HG02981 (cell line): ENCODE results near the gene FGD6.
A peak's percentile ranks its signal among the peaks of the same experiment; 100 is the strongest.
"Not testable (repeated sequence)": the region's sequence is repeated elsewhere in the genome, so short reads cannot be mapped to it uniquely, and the experiment has no call there.

Experiments used
- ATAC-seq: cut with Tn5 transposase; IDR thresholded peaks from one replicate; pipeline ENCODE4 v1.9.1; 2021; ENCODE audit warnings: mild to moderate bottlenecking, moderate library complexity; ENCODE audit not compliant: unreplicated experiment

The FGD6 gene

GRCh38 chr12:95096852-95097251 is 120.4 kb downstream of the FGD6 start:
- no peak for ATAC-seq

- ATAC-seq: no peak
Measured at GRCh38 chr12:95096378-95096777, 120.9 kb downstream of the FGD6 start.

GRCh38 chr12:95095866-95096265 is 121.4 kb downstream of the FGD6 start:
- ATAC-seq: not testable (repeated sequence)

DNA sequence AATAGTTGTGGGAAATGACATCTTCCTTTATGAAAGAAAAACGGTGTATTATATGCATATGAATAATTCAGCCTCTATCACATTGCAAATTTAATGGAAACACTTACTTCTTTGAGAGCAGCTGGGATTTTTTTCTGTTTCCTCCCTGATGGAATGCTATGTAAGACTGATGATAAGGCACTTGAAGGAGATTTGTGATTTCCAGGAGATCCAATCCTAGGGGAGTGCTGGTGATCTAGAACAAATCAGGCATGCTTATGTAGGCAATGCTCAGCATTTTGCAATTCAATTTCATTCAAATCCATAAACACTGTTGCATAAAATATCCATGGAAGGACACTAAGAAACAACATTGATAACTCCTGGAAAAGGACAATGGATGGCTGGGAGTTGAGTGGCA is 127.8 kb downstream of the FGD6 start:
- ATAC-seq: no peak

DNA sequence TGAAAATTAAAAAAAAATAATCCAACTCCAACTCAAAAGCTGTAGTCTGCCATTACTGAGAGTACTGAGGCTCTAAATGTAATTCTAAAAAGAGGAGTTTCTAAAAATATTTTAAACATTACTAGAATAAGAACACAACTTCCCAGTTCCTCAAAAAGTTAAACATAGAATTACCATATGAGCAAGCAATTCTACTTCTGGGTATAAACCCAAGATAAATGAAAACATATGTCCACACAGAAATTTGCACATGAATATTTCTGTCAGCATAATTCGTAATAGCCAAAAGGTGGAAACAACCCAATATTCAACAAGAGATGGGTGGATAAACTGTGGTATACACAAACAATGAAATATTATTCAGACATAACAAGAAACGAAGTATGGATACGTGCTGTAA is 128.9 kb downstream of the FGD6 start:
- ATAC-seq: no peak

DNA sequence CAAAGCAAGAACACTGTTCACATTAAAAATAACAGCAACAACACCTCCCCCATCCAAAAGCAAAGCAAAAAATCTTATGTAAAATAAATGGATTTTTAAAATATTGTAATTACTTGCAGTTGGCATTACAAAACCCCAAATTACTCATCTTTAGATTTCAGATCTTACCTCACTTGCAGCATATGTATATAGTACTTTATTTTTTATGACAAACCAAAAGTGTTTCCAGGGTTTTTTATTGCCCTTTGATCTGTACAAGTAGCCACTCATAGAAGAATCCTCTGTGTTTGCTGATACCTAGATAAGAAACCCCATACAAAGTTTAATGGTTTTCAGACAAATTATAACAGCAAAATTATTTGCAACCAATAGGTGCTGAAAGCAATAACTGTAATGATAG is 131.7 kb downstream of the FGD6 start:
- ATAC-seq: no peak

DNA sequence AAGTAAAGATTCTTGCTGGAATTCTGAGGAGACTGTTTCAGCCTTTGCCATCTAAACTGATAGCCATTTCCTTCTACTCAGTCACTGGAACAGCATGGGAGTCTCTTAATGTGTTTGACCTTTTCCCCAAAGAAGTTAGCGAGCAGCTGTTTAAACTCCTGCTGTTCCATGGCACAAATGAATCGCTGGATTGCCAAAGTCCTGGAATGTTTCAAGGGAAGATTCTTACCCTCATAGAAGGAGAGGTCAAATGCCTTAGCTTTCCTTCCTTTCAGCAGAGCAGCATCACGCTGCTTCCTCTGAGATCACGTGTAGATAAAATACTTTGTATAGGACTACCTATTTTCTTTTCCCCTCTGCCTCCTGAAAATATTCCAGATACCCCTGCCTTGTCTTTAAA is 133.3 kb downstream of the FGD6 start:
- ATAC-seq: no peak

- no peak for ATAC-seq
Measured at GRCh38 chr12:95083471-95083870, 133.8 kb downstream of the FGD6 start.

DNA sequence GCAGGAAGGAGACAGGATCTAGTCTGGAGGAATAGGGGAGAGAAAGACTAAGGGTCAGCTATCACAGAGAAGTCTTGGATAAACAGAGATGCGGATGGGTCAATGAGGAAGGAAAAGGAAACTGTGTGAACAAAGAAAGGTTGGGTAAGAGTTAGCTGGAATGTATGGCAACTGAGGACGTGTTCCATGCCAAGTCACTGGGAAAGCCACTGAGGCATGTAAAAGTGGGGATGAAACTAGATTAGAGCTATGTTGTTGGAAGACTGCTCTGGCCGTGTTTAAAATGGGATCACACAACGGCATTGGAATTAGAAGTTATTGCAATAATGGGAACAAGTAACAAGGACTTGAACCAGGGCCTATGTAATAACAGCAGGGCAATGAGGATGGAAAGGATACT is 139.9 kb downstream of the FGD6 start:
- no peak for ATAC-seq

DNA sequence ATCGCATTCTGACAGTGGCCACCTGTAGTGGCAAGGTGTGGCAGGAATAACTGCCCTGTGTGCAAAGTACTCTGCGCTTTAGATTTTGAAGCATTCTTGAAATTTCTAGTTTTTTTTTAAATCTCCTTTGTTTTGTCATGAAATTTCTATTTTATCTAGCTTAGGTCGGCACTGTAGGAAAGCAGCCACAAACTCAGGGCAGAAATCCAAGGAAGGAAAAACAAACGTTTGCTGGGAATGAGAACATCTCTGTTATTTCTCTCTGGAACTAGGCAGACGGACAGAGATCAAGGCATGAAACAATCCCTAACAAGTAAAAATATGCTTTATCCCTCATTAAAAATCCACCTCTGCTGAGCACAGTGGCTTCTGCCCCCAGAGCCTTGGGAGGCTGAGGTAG is 142.5 kb downstream of the FGD6 start:
- ATAC-seq: no peak

DNA sequence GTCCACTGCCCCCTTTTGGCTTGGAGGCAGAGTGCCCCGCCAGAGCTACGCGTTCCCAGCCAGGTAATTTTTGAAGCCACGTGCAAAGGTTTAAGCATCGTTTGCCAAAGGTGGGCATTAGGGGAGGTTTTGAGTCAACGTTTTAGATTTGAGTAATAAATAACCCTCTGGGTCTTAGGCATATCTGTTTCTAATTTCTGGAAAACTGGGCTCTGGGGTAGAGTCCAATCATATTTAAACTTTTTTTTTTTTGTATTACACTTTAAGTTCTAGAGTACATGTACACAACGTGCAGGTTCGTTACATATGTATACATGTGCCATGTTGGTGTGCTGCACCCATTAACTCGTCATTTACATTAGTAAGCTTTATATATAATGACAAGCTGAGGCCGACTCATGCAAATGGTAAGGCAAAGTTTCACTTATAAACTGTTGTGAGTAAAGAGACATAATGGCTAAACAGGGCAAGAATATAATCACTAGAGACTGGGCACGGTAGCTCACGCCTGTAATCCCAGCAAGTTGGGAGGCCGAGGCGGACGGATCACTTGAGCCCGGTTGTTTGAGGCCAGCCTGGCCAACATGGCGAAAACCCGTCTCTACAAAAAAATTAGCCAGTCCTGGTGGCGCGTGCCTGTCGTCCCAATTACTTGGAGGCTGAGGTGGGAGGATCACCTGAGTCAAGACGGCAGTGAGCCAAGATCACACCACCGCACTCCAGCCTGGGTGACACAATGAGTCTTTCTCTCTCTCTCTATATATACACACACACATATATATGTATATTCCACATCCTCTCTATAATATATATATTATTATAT is 143.4 kb downstream of the FGD6 start:
- ATAC-seq: no peak

GRCh38 chr12:95072900-95073697 is 144.2 kb downstream of the FGD6 start, which contains the start of gene NR2C1:
Gene NR2C1 (minus strand): TSS chr12:95073618. CDS start chr12:95067384, 6,234 bp downstream.
- ATAC-seq: peak; percentile 96

- ATAC-seq: no peak
Measured at GRCh38 chr12:95070378-95070777, 146.9 kb downstream of the FGD6 start.

- ATAC-seq: no peak
Measured at GRCh38 chr12:95066091-95066855, 151.0 kb downstream of the FGD6 start.

DNA sequence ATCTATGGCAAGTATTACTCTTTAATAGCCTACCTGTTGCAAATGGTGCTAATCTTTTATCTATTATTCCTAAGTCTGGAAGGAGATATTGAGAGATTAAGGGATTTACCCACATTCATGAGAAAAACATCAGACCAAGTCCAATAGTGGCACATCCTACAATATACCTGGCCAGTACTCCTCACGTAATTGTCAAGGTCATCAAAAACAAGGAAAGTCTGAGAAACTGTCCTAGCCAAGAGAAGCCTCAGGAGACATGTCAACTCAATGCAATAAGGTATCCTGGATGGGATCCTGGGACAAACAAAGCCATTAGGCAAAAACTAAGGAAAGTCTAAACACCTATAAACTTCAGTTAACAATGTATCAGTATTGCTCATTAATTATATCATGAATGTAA is 156.3 kb downstream of the FGD6 start:
- ATAC-seq: no peak

DNA sequence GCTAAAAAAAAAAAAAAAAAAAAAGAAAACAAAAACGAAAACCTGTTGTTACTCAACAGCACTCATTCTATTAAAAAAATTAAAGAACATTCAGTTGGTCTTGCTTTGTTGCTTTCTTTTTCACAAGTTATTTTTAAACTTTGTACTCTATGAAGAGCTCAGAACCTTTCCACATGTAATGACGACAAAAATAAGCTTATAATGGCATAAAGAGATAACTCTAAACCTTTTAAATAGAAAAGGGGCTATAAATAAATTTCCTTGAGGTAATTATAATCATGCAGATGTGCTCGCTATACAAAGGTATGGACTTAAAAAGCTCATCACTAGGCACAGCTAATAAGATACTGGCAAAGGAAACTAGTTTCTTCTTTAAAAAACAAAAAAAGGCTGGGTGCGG is 157.3 kb downstream of the FGD6 start:
- ATAC-seq: no peak

DNA sequence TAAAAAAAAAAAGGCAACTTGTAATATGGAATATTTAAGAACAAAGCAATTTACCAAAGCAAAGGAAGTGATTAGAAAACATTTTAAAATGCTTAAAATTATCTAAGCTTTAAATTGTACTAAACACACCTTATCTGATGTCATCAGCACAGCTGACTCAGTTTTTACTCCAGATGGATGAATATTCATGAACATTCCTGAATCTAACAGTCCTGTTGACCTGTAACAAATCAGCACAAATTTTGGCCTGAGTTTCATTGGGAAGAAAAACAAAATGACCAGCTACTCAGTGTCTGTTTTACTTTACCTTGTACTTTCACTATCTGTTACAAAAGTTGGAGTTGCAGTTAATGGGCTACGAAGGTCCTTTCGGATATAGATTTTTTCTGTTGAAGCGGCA is 159.8 kb downstream of the FGD6 start:
- ATAC-seq: no peak

- no peak for ATAC-seq
Measured at GRCh38 chr12:95055057-95055456, 162.2 kb downstream of the FGD6 start.

- no peak for ATAC-seq
Measured at GRCh38 chr12:95054206-95054605, 163.1 kb downstream of the FGD6 start.

DNA sequence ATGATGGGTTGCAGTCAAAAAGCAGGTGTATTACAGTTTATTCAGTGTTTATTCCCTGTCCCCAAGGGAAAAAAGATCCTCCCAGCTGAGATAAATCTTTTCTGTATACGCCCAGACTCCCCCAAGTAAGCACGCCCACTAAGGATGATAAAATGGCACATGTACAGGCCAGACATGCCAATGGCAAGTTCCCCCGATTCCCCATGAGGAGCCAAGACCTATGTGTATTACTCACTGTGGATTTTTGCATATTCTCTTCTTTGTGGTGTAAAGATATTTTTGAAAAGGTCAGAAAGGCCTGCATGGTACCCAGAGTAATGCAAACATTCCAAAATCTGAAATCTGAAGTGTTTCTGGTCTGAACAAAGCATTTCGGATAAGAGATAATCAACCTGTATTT is 166.0 kb downstream of the FGD6 start:
- no peak for ATAC-seq

DNA sequence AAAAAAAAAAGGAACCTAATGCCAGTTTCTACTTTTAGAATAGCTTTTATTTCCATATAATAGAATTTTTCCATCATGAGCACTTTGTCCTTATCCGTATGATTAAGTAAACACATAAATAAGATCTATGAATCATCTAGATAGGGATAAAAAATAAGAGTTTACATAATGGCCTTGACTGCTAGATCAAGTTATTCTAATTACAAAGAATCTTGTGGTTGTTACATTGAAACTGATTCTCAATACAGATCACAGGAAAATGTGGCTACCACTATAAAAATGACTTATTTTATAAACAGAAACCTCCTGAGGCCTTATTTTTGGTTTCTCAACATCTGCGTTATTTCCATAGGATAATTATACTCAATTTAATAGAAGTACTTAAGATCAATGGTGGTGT is 179.4 kb downstream of the FGD6 start:
- no peak for ATAC-seq
